H1 (cell line): ENCODE data around the gene TRAF5. TPM values are rescaled to one million over a fixed set of nuclear protein-coding genes. Genes with fewer than 3 reads are reported as not detected.

Source experiments
- CBX8 ChIP-seq: fragments of 300-800, 300-1000 bp; sonication (generic); IDR thresholded peaks from 2 replicates; pipeline ENCODE4 v1.7.1; 2016; ENCODE audit warnings: low read depth, low read length, borderline replicate concordance
- EZH2 ChIP-seq: fragments of 200-600 bp; sonication (generic); IDR thresholded peaks from 2 replicates; pipeline ENCODE4 v1.7.1; 2012; ENCODE audit warnings: low read depth, mild to moderate bottlenecking, moderate library complexity, low read length, inconsistent platforms; ENCODE audit not compliant: severe bottlenecking
- SIN3A ChIP-seq, 2 experiments: IDR thresholded peaks in 1 of 2; conservative IDR thresholded peaks in 1 of 2; 2 replicates each; pipeline ENCODE4 v1.6.1; 2011 to 2012; ENCODE audit warnings: low read length in 2 of 2, improper control_type of control experiment in 1 of 2, low read depth in 1 of 2, mild to moderate bottlenecking in 1 of 2
- SIRT6 ChIP-seq: IDR thresholded peaks from one replicate; pipeline ENCODE4 v1.7.1; 2012; ENCODE audit warnings: low read length, inconsistent platforms
- polyA plus RNA-seq, 7 experiments: library from polyadenylated mRNA; depleted of rRNA in 3 of 7; stranded (reverse) in 5 of 7; unstranded in 2 of 7; fragments of >200 nt in 5 of 7; fragments of 200-250 nt in 2 of 7; gene quantifications; 1 replicate in 5 of 7; 2 replicates in 1 of 7; 4 replicates in 1 of 7; pipeline versions ENCODE4 v1.2.1 to v1.2.3, GENCODE V29; 2011 to 2013; ENCODE audit warnings: missing spikeins in 2 of 7, mixed read lengths in 2 of 7
- total RNA-seq: library from RNA; stranded (reverse); fragmentation: NEBNext Ultra II Directional; extraction: Animal tissue kit (Norgen Biotek cat#: 25700); gene quantifications from 2 replicates; pipeline ENCODE4 v1.2.1, GENCODE V29; 2021
- TF ChIP-seq, protein P1 (sequence below): IDR thresholded peaks from 2 replicates; pipeline ENCODE4 v1.6.1; 2011; ENCODE audit warnings: low read depth, mild to moderate bottlenecking, low read length; ENCODE audit not compliant: insufficient read depth

TRAF5 gene
- total and polyA plus RNA-seq, 2 of the 8 experiments (the other 6 are each of a cell fraction or from before 2014, with no cell fraction given) = 13.0 to 17.1 TPM

DNA sequence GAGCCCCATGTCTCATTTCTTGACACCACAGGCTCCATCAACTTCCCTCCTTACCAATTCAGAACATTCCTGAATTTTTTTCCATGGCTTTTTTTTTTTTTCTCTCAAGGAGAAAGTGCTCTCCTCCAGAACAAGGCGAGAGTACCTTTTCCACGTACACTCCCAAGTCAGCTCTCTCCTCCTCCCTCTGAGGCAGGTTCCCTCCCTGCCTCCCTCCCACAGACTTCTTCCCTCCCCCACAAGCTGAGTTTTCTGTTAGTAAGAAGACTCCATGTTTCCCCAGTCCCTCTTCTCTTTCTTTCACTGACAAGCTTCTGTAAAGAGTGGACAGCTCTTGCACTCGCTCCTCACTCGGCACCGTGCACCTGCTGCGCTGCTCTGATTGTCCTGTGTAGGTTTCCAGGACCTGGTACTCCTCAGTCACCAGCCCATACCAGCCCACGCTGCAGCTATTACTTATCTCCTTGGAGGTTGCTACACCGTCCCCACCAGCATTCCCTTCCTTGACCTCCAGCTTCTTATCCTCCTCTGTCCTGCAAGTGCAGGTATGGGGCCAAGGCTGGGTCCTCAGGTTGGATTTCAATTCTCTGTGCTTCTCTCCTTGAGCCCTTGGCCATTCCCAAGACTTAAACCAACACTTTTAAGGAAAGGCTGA is 3.8 kb downstream of the TRAF5 start (continued):
- TF ChIP-seq, protein P1, sequence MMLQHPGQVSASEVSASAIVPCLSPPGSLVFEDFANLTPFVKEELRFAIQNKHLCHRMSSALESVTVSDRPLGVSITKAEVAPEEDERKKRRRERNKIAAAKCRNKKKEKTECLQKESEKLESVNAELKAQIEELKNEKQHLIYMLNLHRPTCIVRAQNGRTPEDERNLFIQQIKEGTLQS = no peak
- TF ChIP-seq EZH2 (no peak), SIRT6 (no peak), SIN3A (conservative IDR thresholded peaks at IDR 0.05 in 1 of 2, IDR thresholded peaks at IDR 0.05 in 1 of 2; ENCODE audit: low read depth in 1 of 2, low read length in 2 of 2) (no peak), CBX8 (no peak)
- TF ChIP-seq, all 59 proteins: peak for 0
